ENCODE results near the gene CHIT1.

CHIT1 gene

GRCh38 chr1:203188686-203189232 is 40.7 kb downstream of the CHIT1 start:
- TF ChIP-seq, protein P1, sequence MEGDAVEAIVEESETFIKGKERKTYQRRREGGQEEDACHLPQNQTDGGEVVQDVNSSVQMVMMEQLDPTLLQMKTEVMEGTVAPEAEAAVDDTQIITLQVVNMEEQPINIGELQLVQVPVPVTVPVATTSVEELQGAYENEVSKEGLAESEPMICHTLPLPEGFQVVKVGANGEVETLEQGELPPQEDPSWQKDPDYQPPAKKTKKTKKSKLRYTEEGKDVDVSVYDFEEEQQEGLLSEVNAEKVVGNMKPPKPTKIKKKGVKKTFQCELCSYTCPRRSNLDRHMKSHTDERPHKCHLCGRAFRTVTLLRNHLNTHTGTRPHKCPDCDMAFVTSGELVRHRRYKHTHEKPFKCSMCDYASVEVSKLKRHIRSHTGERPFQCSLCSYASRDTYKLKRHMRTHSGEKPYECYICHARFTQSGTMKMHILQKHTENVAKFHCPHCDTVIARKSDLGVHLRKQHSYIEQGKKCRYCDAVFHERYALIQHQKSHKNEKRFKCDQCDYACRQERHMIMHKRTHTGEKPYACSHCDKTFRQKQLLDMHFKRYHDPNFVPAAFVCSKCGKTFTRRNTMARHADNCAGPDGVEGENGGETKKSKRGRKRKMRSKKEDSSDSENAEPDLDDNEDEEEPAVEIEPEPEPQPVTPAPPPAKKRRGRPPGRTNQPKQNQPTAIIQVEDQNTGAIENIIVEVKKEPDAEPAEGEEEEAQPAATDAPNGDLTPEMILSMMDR (IDR thresholded peaks at IDR 0.05; ENCODE audit: control insufficient read depth, extremely low read depth, insufficient read depth): no peak
- DNase-seq (ENCODE audit: low read depth): peak; percentile 19
- H3K4me3 ChIP-seq (ENCODE audit: low read depth, low read length): no peak overlapping the region

DNA sequence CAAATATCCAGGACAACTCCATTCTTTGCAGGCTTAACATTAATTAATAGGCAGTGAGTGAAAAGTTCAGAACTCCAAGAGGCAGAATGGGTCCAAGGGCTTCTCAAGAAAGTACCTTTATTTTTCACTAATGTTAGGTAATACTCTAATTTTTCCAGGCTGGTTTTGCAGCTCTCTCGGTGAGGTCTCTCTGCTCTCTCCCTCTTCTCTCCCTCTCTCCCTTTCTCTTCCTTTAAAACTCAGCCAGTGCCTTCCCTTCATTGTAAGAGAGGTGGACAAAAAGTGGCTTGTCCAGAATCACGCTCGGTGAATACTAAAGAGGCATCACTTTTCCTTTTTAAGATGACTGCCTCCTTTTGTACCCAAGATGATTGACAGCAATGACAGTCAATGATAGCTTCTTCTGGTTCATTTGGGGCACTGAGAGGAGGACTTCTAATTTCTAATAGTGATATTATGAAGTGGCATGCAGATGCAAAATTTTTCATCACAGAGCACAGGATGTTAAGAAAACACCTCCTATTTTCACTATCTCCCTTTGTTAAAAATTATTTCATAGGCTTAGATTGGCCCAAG is 41.7 kb downstream of the CHIT1 start:
- H3K4me3 ChIP-seq (ENCODE audit: low read depth, low read length): no peak overlapping the region
- TF ChIP-seq, protein P1 (IDR thresholded peaks at IDR 0.05; ENCODE audit: control insufficient read depth, extremely low read depth, insufficient read depth): no peak
- DNase-seq (ENCODE audit: low read depth): no peak

DNA sequence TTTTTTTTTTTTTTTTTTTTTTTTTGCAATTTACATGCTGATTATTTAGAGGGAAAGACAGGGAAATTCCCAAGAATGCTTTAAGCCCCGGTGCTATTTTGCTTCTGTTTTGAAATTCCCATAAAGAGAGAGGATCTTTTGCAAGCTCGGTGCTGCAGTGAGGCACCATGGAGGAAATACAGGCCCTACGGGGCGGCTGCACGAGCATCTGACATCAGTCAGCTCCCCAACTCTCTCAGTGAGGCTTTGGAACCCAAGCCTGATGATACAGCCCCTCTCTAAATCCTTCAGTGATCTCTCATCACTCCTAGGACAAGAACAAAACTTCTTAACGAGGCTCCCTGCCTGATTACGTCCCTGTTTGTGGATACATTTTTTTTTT is 42.2 kb downstream of the CHIT1 start:
- no peak for DNase-seq (ENCODE audit: low read depth)
- TF ChIP-seq, protein P1 (IDR thresholded peaks at IDR 0.05; ENCODE audit: control insufficient read depth, extremely low read depth, insufficient read depth): no peak
- no peak overlapping the region for H3K4me3 ChIP-seq (ENCODE audit: low read depth, low read length)

DNA sequence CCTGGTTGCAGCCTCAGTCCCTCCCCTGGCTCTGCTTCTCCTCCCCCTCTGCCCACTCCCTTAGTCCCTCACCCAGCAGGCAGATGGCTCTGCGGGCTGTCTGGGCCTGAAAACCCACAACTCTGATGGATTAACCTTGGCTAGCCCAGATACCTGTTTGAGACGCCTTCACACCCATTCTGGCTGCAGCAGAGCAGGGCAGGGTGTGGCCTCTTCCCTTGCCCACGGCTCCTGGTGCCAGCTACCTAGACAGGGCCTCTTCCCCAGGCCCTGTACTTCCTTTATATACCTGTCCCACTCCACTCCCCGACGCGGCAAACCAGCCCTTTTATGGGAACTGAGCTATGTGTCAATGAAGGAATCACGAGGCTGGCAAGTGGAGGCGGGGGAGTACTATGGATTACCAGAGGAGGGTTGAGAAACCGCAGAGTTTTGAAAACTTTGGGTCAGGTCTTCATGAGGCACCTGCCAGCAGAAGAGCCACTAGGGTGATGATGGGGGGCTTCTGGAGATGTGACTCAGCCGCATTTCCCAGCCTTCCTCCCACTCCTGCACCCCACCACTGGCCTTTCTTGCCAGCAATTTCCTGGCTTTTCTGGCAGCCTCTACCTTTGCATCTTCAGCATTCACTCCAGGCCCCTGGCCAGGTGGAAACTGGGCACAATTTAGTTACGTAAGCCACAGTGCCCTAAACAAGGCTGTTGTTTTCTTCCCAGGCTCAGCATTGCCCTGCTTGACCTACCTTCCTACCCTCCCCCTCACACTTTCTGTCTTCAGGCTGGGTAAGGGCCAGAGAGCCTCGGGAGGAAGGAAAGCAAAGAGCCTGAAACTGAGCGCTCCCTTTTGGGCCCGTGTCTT is 42.8 kb downstream of the CHIT1 start, which contains the start of gene CHI3L1:
Gene CHI3L1 (minus strand): TSS at position 259 of the 858 bp plus-strand sequence. CDS start 81 bp downstream, at position 178.
- TF ChIP-seq, protein P1 (IDR thresholded peaks at IDR 0.05; ENCODE audit: control insufficient read depth, extremely low read depth, insufficient read depth): no peak

DNA sequence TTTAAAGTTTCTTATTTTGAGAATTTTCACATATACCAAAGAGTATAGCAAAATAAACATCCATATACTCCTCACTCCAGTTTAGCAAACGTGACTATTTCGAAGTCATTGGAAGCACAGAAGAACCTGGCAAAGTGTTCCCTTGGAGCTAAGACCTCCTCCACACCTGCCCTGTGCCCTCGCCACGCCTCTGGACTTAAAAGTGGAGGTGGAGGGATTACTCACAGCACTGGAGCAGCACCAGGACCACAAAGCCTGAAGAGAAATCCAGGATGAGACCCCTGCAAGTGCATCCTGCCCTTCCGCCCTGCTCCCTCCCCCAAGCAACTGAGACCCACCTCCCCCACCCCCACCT is 43.4 kb downstream of the CHIT1 start:
- no peak overlapping the region for H3K4me3 ChIP-seq (ENCODE audit: low read depth, low read length)

More for the DNA sequence above, 42.8 kb downstream of the CHIT1 start, which contains the start of gene CHI3L1:
- no peak for DNase-seq (ENCODE audit: low read depth)
- no peak within 1 kb of the TSS for H3K4me3 ChIP-seq (ENCODE audit: low read depth, low read length)

DNA sequence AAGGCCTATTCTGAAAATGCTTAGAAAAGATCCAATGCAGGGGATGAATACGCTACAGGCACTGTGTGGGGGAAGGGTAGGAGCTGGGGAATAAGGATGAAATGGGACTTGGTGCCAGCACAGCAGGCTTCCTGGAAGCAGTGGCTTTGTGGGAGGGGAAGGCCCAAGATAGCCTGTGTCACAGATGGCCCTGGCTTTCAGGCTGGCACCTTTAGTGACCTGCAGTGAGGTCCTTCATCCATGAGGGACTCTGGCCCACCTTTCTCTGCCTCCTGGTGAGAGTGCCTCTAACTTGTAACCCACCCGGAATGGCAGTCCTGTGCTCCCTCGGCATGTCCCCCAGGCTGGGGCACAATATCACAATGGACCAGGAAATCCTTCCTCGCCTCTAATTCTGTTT is 43.9 kb downstream of the CHIT1 start:
- no peak overlapping the region for H3K4me3 ChIP-seq (ENCODE audit: low read depth, low read length)
- DNase-seq (ENCODE audit: low read depth): no peak
- TF ChIP-seq, protein P1 (IDR thresholded peaks at IDR 0.05; ENCODE audit: control insufficient read depth, extremely low read depth, insufficient read depth): no peak

More for the DNA sequence above, 43.4 kb downstream of the CHIT1 start:
- TF ChIP-seq, protein P1 (IDR thresholded peaks at IDR 0.05; ENCODE audit: control insufficient read depth, extremely low read depth, insufficient read depth): no peak
- DNase-seq (ENCODE audit: low read depth): no peak

Data from LNCaP clone FGC (cell line).